GM18858 (cell line): ENCODE results near the gene BDKRB2.

Experiments
- ATAC-seq: cut with Tn5 transposase; IDR thresholded peaks from one replicate; pipeline ENCODE4 v1.9.1; 2021; ENCODE audit not compliant: unreplicated experiment

Gene BDKRB2

DNA sequence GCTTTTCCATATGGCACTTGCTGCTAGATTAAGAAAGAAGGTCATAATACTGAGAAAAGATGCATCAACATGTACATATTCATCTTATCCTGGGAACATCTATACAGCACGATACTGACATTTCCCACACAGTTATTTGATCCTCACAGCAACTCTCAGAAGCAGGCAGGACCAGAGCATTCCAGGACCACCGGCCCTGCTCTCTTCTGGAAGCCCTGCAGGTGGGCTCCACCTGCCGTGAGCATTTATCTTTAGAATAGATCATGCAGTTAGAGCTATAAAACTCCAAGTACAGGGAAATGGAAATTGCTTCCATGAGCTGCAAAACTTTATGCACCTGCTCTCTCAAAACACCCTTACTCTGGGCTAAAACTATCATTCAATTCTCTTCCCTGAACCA is 45.8 kb downstream of the BDKRB2 start:
- ATAC-seq, result no peak

DNA sequence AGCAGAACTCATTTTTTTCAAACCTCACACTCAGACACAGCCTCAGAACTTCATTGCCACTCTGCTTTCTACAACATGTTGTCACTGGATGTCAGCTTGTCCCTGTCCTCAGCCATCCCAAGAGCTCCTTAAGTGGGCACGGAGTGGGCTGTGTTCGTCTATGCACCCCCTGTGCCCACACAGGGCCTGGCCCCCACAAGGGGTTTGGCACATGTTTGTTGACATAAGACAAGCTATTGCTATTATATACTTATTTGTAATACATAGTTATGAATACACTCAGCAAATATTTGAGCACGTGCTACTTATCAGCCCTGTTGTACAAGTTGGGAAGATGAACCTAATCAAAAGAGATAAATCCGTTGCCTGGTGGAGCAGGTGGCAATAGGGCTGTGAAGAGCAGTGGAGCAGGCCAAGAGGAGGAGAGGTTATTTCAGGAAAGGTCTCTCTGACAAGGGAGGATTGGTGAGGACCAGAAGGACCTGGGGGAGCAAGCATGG is 47.1 kb downstream of the BDKRB2 start:
- no peak for ATAC-seq

DNA sequence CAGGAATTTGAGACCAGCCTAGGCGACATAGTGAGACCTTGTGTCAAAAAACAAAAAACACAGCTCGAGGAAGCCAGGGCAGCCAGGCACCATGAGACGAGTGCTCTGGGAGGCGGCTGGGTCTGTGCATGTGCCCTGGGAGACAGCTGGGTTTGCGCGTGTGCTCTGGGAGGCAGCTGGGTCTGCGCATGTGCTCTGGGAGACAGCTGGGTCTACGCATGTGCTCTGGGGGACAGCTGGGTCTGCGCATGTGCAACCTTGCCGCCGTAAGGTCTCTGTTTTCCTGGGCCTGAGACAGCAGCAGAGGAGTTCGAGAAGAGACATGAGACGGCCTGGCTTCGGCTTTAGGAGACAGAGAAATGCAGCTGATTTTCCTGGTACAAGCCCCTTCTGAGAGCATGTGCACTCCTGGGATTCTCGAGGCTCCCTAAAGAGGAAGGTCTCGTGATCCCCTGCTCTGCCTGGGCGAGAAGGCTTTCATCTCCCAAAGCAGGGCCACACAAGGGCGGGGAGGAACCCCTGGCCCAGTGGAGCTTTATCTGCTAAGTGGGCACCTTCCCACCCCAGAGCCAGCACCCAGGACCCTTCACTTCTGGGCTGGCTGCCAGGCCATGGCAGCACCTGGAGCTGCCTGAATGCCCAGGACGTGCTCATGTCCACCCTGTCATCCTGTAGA is 47.8 kb downstream of the BDKRB2 start:
- ATAC-seq, result no peak

DNA sequence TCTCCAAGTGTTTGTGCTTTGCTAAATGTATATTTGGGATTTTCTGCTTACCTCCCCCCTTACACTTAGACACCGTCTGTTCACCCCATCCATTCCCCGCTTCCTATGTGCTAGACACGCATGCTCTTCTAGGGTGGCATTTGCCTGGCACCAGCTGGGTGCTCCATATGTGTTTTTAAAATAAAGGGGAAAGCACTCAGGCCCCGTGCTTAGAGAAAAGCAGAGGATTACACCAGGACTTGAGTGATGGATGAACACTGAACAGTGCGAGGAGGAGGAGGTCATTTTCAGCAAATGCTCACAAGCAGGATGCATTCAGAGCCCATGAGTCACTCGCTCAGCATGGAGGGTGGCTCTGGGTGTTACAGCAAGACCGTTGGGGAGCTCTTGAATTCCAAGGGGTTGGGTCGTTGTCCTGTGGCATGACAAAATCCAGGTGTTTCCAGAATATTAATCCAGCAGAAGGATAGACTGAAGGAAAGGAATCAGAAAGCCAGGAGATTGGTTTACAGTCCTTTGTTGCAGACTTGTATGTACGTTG is 48.4 kb downstream of the BDKRB2 start:
- ATAC-seq, result no peak

DNA sequence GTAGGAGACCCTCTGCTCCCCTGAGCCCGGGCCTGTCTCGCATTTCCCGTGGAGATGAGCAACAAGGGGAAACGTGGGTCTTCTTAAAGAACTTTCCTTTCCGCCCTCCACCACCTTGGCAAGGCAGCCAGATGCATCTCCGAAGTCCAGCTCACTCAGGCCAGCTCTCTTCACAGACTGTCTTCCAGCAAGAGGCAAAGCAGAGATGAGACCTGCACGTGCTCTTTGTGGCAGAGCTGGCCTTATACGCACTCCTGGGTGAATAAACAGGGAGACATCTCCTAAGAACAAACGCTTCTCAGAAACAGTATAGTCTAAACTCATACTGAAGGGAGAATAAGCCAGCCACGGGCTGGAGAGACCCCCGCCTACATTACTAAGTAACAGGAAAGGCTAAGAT is 50.0 kb downstream of the BDKRB2 start:
- no peak for ATAC-seq

DNA sequence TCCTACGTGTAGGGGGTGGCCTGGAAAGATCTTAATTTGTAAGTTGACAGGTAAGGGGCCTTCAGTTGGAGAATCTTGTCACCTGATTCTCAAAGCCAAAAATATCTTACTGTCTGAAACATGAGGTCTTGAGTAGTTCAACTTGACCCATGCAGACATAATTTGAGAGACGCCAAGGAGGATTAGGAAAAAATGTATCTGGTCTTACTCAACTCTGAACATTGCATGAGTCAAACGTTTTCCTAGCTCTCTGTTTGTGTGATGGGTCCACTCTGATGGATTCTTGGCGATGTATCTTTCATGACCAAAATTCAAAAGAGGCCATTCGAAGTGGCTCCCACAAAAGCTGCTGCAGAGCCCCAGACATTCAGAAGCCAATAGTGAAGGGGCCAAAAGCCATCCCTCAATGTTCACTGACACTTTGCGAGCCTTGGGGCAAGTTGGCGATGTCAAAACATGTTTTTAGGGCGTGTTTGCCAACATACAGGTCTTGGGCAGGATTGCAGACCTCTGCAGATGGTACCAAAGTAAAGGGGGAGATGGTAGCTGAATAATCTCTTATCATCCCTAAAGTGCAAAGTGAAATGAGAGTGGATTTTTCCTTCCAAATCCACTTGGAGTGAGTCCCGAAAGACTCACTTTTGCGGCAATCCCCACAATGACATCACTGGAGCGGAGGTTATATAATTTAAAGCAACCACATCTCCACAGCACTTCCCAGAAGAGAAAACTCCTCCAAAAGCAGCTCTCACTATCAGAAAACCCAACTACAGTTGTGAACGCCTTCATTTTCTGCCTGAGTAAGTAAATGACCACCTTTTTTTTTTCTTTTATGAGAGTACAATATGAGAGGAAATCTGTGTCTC is 51.1 kb downstream of the BDKRB2 start, which contains the start of gene BDKRB1:
Gene BDKRB1 (plus strand): TSS at position 710 of the 866 bp plus-strand sequence. CDS start 7,473 bp downstream, outside the sequence.
- ATAC-seq, result no peak

DNA sequence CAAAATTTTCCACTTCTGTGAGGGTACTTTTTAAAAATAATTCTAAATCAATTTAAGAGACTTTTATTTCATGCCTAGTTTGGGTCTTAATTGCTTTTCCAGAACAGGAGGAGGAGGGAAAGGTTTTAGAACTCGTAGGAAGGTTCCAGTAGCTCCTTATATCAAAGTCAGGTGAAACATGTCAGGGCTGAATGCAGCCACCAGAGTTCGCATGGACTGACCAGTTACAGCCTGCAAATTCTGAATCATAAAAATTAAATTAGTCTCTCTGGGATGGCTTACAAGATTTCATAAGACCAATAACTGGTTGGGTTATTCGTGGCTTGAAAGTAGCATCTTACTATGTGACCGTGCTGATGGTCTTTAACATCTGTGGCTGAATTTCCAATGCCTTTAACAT is 51.8 kb downstream of the BDKRB2 start:
- no peak for ATAC-seq

DNA sequence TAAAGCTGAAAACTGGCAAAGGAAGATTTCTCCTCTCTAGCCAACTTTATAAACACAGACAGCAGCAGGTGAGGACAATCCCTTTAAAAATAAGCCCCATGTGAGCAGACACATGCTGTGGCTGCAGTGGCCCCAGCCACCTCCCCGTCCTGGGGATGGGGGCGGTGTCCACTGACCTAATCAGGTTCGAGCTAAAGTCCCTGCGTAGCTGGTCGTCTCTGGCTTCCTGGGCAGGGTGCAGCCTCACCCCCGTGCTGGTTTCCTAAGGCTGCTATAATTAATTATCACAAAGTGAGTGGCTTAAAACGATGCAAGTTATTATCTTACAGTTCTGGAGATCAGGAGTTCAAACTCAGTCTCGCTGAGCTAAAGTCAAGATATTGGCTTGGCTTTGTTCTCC is 52.4 kb downstream of the BDKRB2 start:
- no peak for ATAC-seq

DNA sequence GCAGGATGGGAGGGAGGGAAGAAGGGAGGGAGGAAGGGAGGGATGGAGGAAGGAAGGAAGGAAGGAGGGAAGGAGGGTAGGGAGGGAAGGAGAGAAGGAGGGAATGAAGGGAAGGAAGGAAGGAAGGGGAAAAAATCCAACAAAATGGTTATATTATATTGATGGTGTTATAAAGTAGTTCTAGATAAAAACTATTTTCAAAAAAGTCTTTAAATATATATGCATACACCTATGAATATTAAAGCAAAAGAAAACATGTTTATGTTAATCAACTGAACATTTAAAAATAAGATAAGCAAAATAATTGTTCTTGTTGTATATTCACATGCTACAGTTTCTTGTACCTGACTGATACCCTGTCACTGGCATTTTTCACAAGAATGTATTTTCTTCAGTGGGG is 53.3 kb downstream of the BDKRB2 start:
- no peak for ATAC-seq

DNA sequence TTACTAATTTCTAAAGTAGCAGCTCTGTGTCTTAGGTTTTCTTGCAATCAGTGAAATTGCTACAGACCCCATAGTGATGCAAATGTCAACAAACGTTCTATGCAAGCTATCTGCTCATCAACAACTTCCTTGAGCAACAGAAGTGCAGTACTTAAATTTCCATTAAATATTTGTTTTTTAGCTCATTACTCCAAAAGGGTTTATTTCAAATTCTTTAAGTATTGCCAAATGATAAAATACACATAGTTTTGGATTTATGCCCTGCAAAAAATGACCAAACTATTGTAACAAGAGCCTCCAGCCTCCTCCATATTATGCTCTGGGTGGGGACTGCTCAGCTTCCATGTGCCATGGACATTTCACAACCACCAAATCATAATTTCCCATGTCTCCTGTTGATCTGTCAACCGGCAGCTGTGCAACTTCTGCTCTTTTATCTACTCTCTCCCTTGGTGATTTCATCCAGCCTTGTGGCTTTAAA is 55.7 kb downstream of the BDKRB2 start:
- ATAC-seq, result no peak

DNA sequence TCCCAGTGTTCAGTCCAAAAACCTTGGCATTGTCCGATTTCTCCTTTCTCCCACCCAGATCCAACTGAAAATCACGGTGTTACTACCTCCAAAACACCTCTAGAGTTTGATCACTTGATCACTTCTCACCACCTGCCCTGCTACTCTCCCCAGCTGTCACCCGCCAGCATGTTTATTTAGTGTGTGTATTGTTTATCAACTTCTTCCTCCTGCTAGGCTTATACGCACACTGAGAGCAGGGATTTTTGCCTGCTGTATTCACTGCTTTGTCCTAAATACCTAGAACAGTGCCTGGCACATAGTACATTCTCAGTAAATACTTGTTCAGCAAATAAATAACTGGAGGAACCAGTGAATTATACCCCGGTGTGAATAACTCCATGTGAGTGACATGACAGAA is 56.4 kb downstream of the BDKRB2 start:
- no peak for ATAC-seq

DNA sequence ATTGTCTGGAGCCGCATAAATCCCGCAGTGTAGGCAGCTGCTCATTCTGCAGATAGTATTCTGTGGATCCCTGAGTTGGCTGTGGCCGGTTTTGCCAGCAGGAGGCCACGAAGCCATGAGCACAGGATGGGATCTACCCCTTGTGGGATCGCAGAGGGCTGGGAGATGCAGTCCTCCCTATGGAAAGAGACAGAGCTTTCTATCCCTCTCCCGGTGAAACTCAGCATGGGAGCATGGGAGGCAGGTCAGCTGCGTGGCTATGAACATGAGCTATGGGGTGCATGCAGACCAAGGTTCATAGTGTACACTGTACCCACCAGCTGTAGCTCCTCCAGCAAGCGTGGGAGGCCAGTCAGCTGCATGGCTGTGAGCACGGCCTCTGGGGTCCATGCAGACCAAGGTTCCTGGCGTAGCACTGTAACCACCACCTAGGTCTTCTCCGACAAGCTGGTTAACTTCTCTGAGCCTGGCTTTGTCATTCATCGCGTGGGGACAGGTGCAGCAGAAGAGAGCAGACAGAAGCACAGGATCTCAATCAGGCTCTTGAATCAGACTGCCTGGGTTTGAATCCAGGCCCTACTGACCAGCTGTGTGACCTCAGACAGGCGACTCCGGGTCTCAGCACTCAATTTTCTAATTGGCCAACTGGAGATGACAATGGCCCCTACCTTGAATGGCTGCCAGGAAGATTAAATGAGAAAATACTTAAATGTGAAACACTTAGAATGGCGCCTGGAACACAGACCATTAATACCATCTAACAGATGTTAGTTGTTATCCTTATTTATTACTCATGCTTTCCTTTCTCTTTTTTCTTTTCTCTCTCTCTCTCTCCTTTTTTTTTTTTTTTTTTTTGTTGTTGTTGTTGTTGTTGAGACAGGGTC is 57.4 kb downstream of the BDKRB2 start:
- no peak for ATAC-seq

DNA sequence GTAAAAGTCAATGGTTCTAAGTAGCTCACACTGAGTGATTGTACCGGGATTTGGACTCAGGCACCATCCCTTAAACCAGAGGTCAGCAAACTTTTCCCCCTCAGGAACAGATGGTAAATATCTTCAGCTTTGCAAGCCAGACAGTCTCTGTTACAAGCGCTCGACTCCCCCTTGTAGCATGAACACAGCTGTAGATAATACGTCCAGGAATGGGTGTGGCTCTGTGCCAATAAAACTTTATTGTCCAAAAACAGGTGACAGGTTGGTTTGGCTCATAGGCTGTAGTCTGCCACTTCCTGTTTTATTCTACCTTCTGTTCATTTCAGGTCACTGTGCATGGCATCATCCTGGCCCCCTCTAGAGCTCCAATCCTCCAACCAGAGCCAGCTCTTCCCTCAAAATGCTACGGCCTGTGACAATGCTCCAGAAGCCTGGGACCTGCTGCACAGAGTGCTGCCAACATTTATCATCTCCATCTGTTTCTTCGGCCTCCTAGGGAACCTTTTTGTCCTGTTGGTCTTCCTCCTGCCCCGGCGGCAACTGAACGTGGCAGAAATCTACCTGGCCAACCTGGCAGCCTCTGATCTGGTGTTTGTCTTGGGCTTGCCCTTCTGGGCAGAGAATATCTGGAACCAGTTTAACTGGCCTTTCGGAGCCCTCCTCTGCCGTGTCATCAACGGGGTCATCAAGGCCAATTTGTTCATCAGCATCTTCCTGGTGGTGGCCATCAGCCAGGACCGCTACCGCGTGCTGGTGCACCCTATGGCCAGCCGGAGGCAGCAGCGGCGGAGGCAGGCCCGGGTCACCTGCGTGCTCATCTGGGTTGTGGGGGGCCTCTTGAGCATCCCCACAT is 58.9 kb downstream of the BDKRB2 start:
- no peak for ATAC-seq

DNA sequence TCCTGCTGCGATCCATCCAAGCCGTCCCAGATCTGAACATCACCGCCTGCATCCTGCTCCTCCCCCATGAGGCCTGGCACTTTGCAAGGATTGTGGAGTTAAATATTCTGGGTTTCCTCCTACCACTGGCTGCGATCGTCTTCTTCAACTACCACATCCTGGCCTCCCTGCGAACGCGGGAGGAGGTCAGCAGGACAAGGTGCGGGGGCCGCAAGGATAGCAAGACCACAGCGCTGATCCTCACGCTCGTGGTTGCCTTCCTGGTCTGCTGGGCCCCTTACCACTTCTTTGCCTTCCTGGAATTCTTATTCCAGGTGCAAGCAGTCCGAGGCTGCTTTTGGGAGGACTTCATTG is 59.5 kb downstream of the BDKRB2 start:
- ATAC-seq, result no peak

DNA sequence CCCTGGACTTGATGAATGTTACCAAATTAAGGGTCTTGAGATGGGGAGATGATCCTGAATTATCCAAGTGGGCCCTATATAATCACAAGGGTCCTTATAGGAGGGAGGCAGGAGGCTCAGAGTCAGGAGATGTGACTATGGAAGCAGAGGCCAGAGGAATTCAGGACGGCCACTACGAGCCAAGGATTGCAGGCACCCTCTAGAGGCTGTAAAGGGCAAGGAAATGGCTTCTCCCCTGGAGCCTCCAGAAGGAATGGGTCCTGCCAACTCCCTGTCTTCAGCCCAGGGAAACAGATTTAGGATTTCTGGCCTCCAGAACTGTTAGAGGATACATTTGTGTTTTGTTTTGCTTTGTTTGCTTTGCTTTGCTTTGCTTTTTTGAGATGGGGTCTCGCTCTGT is 60.2 kb downstream of the BDKRB2 start:
- no peak for ATAC-seq

DNA sequence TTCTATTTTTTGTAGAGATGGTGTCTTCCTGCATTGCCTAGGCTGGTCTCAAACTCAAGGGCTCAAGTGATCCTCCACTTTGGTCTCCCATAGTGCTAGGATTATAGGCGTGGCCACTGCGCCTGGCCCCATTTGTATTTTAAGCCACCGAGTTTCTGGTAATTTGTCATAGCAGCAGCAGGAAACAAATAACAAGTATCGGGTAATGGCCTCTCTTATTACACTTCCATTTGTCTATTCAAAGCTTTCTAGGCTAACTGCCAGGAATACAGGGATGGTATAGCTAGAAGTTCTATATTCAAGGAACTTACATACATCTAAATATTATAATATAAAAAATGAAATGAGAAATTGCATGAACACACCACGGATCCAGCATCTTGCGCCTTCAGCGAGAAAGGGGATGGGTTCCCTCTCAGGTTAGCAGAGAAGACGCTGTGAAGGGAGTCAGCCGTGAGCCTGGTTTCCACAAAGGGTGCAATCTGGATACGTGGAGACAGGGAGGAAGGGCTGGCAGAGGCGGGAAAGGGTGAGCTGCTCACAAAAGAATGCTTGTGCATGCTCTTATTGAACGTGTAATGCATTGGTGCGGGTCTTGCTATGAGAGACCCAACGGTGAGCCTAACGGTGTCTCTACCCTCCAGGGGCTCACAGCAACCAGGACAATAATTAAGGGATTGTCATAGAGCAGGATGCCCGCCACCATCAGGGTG is 60.9 kb downstream of the BDKRB2 start:
- no peak for ATAC-seq

DNA sequence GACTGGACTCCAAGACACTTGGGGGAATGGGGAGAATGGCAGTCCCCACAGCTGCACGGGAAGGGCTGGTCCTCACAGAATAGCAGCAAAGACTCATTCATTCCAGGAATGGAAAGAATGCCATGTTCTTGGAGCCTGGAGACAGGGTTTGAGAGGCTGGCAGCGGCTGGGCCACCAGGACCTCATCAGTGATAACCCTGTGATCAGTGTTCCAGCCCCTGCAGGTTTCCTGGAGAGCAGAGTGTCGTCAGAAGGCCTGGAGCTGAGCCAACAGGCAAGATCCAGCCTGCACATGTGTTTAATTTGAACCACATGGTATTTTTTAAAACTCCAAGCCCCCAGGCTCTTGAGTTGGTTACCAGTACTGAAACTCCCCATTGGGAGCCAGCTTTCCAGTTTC is 62.7 kb downstream of the BDKRB2 start:
- ATAC-seq, result no peak

DNA sequence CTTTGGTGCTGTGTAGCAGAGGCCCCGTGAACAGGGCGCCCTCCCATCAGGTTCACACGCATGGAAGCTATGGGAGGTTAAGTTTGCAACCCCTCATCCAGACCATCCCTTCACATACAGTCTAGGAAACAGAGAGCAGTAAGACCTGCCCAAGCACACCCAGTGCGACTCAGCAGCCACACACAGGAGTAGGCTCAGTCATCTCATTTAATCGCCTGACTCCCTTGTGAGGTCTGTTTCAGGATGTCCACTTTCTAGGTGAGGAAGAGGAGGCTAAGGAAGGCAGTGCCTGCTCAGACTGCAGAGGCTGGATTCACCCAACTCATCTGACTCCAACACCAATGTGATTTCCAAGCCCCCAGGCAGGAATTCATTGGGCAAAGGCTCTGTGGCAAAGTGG is 63.3 kb downstream of the BDKRB2 start:
- no peak for ATAC-seq
